HG02840 (cell line): ENCODE results near the gene SCGB1C1.
"Not testable (repeated sequence)": the region's sequence is repeated elsewhere in the genome, so short reads cannot be mapped to it uniquely, and the experiment has no call there.

Experiments
- ATAC-seq: cut with Tn5 transposase; IDR thresholded peaks from one replicate; pipeline ENCODE4 v1.9.1; 2021; ENCODE audit warnings: mild to moderate bottlenecking, moderate library complexity, moderate number of reproducible peaks; ENCODE audit not compliant: unreplicated experiment, low FRiP score

SCGB1C1 gene

GRCh38 chr11:236774-237767 lies 44.2 kb downstream of the SCGB1C1 start, which contains the start of gene PSMD13:
Gene PSMD13, plus strand, starts transcription at chr11:236976. Its CDS starts 74 bp downstream, at chr11:237050.
- ATAC-seq, result peak; percentile 83

GRCh38 chr11:238346-238745 lies 45.5 kb downstream of the SCGB1C1 start:
- ATAC-seq, result not testable (repeated sequence)

- ATAC-seq, result no peak
These were observed 47.4 kb downstream of the SCGB1C1 start for GRCh38 chr11:240315-240714.

GRCh38 chr11:241634-242033 lies 48.8 kb downstream of the SCGB1C1 start:
- ATAC-seq, result no peak
